HG03196 (cell line): ENCODE measurements around the gene PFDN6.
"Not testable (repeated sequence)": the region's sequence is repeated elsewhere in the genome, so short reads cannot be mapped to it uniquely, and the experiment has no call there.

Source experiments
- ATAC-seq: cut with Tn5 transposase; IDR thresholded peaks from one replicate; pipeline ENCODE4 v1.9.1; 2021; ENCODE audit not compliant: unreplicated experiment

The PFDN6 gene

GRCh38 chr6:33273129-33273923, 16.1 kb upstream of the PFDN6 start:
- ATAC-seq = no peak

- no peak for ATAC-seq
These were observed 15.2 kb upstream of the PFDN6 start for GRCh38 chr6:33273924-33274902.

- ATAC-seq = not testable (repeated sequence)
These were observed 13.4 kb upstream of the PFDN6 start for GRCh38 chr6:33275795-33276580.

GRCh38 chr6:33276581-33276863, 12.9 kb upstream of the PFDN6 start:
- no peak for ATAC-seq

GRCh38 chr6:33276864-33277662, 12.3 kb upstream of the PFDN6 start, which contains the start of gene B3GALT4:
TSS of gene B3GALT4 (plus strand) at chr6:33277123. CDS start at chr6:33277420, 297 bp downstream.
- ATAC-seq = peak; percentile 50

GRCh38 chr6:33277663-33278391, 11.6 kb upstream of the PFDN6 start:
- no peak for ATAC-seq

- ATAC-seq = no peak
These were observed 11.0 kb upstream of the PFDN6 start for GRCh38 chr6:33278392-33278741.

- no peak for ATAC-seq
These were observed 10.6 kb upstream of the PFDN6 start for GRCh38 chr6:33278810-33279209.

GRCh38 chr6:33279257-33279695, 10.1 kb upstream of the PFDN6 start:
- ATAC-seq = no peak

GRCh38 chr6:33279971-33280511, 9.4 kb upstream of the PFDN6 start:
- no peak for ATAC-seq

- ATAC-seq = no peak
These were observed 8.9 kb upstream of the PFDN6 start for GRCh38 chr6:33280539-33280938.

GRCh38 chr6:33285214-33285613, 4.2 kb upstream of the PFDN6 start:
- ATAC-seq = not testable (repeated sequence)

- no peak for ATAC-seq
These were observed 2.2 kb upstream of the PFDN6 start for GRCh38 chr6:33286946-33287914.

- ATAC-seq = no peak
These were observed 1.1 kb upstream of the PFDN6 start for GRCh38 chr6:33288141-33288920.

GRCh38 chr6:33289784-33290315, 449 bp downstream of the PFDN6 start:
- ATAC-seq = no peak

GRCh38 chr6:33290459-33290858, 1.1 kb downstream of the PFDN6 start:
- ATAC-seq = no peak

GRCh38 chr6:33292996-33293682, 3.7 kb downstream of the PFDN6 start:
- no peak for ATAC-seq
